Thyroid gland (tissue), 4 donors: Measurements from ENCODE around the gene FOXL3.

Source experiments
- POLR2A ChIP-seq, 2 donors: fragments of 450-650 bp; IDR thresholded peaks; one replicate each; pipeline ENCODE4 v1.6.1; 2017; ENCODE audit warnings: antibody characterized with exemption in 2 of 2, mild to moderate bottlenecking in 2 of 2, moderate library complexity in 1 of 2
- TF ChIP-seq, protein P1 (sequence below), 6 experiments: fragments of 200-600 bp in 3 of 6; fragments of 450-650 bp in 3 of 6; sonication (generic) in 3 of 6; IDR thresholded peaks; one replicate each; pipeline ENCODE4 v1.5.1; 2016 to 2019; ENCODE audit warnings: antibody characterized with exemption in 6 of 6, mild to moderate bottlenecking in 2 of 6, inconsistent platforms in 1 of 6, moderate library complexity in 1 of 6

GRCh38 chr7:270351-270983 is 19.5 kb upstream of the FOXL3 start:
- TF ChIP-seq, protein P1, sequence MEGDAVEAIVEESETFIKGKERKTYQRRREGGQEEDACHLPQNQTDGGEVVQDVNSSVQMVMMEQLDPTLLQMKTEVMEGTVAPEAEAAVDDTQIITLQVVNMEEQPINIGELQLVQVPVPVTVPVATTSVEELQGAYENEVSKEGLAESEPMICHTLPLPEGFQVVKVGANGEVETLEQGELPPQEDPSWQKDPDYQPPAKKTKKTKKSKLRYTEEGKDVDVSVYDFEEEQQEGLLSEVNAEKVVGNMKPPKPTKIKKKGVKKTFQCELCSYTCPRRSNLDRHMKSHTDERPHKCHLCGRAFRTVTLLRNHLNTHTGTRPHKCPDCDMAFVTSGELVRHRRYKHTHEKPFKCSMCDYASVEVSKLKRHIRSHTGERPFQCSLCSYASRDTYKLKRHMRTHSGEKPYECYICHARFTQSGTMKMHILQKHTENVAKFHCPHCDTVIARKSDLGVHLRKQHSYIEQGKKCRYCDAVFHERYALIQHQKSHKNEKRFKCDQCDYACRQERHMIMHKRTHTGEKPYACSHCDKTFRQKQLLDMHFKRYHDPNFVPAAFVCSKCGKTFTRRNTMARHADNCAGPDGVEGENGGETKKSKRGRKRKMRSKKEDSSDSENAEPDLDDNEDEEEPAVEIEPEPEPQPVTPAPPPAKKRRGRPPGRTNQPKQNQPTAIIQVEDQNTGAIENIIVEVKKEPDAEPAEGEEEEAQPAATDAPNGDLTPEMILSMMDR (IDR thresholded peaks at IDR 0.05): no peak
- no peak for TF ChIP-seq POLR2A (IDR thresholded peaks at IDR 0.05)
